Measurements from ENCODE around the gene ZDHHC18.
A peak's percentile ranks its signal among the peaks of the same experiment; 100 is the strongest.
"Not testable (repeated sequence)": the region's sequence is repeated elsewhere in the genome, so short reads cannot be mapped to it uniquely, and the experiment has no call there.

The ZDHHC18 gene

DNA sequence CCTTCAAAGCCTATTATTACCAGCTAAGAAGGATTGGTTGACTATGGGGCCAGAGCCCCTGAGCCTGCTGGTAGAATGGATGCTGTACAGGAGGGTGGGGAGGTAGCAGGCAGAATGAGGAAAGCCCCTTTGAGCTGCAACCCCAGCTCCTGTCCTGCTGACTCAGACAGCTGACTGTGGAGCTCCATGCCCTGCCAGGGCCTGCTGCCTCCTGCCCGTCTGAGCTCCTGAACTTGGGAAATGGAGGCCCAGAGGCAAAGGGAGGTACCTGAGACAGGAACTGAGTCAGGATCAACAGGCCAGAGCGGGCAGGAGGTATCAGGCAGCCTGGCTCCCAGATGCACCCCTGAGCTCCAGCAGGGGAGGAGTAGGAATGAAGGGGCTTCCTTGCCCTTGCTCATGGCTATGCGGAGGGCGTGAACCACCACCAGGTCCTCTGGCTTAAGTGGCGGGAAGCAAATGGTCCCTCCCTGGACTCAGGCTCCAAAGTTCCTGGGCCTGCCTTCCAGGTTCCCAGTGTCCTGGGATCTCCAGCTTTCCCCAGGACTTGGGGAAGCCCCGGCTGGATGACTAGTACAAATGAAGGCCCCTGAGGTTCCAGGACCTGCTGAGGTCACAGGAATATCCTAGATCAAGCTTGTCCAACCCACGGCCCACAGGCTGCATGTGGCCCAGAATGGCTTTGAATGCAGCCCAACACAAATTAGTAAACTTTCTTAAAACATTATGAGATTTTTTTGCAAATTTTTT, 32.6 kb downstream of the ZDHHC18 start:
- no peak for DNase-seq

GRCh38 chr1:26861286-26861701, 34.8 kb downstream of the ZDHHC18 start:
- no peak for DNase-seq

GRCh38 chr1:26861889-26862378, 35.4 kb downstream of the ZDHHC18 start:
- peak; percentile 31 for DNase-seq

GRCh38 chr1:26862781-26863684, 36.5 kb downstream of the ZDHHC18 start, which contains the start of gene SFN:
Gene SFN, plus strand, starts transcription at chr1:26863149. Its CDS starts 64 bp downstream, at chr1:26863213.
- peak; percentile 98 for DNase-seq

GRCh38 chr1:26863685-26864077, 37.2 kb downstream of the ZDHHC18 start:
- DNase-seq, result no peak

- peak; percentile 99 for DNase-seq
Observed at GRCh38 chr1:26864610-26865480, 38.4 kb downstream of the ZDHHC18 start.

GRCh38 chr1:26873097-26873496, 46.6 kb downstream of the ZDHHC18 start:
- not testable (repeated sequence) for DNase-seq

- DNase-seq, result no peak
Observed at GRCh38 chr1:26874896-26875295, 48.4 kb downstream of the ZDHHC18 start.

DNA sequence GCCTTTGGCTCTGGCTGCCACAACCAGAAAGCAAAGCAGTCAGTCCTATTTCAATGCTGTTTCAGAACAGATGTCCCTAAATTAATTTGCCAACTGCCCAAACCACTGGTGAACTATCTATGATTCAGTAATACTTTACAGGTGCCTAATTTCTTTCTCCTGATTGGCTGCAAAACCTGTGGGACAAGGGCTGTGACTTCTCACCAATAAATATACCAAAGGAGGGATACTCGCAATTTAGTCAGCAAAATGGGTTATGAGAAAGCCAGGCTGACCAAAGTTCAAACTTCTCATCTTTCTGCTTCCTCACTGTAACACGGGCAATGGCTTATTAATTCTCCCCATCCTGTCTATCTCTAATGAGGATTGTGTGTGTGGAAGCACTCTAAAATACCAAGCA, 50.8 kb downstream of the ZDHHC18 start:
- DNase-seq, result no peak

DNA sequence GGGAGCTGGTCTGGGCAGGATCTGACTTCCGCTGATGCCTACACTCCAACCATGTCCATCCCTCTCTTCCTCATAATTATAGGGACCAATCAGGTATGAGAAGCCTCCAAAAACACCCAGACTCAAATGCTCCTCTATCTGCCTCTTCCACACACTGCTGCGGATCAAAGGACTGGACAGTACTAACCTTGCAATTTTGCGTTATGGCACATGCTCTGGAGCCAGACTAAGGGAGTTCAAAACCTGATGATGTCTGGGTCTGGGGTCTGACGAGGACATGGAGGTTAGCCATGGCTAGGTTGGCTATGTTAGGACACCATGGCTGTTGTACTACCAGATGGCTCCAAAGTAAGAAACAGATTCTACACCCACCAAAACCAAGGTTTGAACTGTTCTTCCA, 53.3 kb downstream of the ZDHHC18 start:
- DNase-seq, result no peak

DNA sequence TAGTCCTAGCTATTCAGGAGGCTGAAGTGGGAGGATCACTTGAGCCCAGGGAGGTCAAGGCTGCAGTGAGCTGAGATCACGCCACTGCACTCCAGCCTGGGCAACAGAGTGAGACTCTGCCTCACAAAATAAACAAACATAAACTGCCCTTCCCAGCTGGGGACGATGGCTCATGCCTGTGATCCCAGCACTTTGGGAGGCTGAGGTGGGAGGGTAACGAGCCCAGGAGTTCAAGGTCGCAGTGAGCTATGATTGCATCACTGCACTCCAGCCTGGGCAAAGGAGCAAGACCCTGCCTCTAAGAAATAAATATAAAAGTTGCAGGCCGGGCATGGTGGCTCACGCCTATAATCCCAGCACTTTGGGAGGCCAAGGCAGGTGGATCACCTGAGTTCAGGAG, 55.1 kb downstream of the ZDHHC18 start:
- not testable (repeated sequence) for DNase-seq

DNA sequence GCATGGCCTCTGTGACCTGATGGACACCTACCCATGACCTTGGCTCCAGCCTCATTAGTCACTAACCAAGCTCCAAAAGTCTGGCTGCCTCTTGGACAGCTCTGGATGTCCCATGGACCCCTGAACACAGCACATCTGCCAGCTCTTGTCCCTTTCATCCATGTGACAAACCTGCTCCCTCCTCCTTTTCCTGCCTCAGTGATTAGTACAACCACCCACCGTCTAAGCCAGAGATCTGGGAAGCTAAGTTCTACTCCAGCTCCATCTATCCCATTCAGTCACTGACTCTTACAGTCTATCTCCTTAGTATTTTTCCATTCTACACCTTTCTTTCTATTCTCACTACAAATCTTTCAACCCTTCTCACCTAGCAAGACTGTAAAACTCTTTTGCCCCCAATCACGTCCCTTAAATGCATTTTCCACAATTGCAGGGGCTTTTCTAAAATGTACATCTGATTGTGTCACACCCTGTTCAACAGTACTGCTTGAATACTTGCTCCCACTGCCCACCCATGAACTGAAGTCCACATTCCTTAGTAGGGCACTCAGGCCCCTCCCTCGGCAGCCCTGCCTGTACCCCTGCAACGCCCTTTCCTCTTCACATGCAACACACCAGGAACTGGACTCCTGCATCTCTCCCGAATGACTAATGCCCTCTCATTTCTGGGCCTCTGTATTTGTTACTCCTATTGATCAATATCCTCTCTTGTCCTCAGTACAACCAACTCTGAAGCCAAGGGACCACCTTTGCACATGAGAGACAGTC, 56.4 kb downstream of the ZDHHC18 start:
- no peak for DNase-seq

DNA sequence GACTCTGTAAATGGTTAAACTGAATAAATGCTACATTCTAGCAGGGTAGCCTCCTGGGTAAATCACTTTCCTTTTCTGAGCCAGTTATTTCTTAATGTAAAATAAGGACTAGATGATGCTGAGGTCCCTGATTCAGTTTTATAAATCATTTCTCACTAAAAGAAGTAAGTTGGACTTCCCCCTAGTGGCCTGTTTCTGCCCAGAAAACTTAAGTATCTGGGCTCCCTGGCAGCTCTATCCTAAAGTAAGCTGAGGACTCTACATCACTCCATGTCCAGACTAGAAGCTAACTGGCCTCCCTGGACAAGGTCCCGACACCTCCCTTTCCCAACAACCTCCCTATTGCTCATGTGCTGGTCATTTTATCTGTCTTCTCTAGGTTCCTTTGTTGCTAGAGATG, 60.6 kb downstream of the ZDHHC18 start:
- no peak for DNase-seq

DNA sequence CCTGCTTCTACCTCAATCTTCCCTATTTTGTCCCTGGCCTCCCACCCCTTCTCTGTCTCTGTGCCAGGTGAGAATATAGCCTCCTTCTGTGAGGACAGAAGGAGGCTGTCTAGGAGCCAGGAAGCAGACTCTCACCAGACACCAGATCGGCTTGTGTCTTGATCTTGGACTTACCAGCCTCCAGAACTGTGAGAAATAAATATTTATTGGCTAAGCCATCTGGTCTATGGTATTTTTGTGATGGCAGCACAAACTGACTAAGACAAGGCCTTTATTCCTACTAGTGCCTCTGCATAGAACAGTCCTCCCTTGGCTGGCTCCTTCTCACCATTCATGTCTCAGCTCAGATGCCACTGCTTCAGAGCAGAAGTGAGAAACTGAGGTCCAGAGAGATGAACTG, 61.7 kb downstream of the ZDHHC18 start:
- DNase-seq, result no peak

DNA sequence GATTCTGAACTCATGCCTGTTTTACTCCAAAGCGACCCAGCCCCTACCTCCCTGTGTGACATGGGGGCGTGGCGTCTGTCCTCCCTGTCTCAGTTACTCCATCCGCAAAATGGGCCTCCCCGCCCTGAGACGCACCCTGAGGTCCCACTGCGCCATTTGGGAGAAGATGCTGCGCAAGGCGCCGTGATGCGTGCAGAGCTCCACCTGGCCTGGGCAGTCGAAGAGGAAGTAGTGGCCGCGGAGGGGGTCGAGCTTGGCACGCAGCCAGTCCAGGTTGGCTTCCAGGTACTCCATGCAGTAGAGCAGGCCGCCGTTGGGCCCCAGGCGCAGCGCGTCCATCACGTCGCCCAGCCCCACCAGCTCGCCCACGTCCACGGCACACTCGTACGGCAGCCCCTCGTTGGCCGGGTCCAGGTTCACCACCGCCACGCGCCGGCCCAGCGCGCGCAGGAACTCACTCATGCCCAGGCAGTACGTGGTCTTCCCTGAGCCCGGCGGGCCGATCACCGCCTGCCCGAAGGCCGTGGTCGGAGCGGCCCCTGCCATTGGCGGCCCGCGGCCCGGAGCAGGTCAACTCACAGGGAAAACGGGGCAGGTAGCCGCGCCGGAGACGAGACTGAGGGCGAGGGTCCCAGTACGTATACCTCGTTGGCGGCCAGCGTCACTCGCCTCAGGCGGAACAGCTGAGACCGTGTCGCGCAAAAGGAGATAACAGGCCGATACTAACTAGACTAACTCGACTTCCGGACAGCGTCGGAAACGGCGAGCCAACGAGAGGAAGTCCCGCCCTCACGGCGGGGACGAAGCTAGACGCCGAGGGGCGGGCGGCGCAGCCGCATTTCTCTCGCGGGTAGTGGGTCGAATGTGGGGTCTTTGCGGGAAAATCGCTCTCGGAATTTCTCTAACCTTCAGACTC, 63.3 kb downstream of the ZDHHC18 start, which contains the start of gene GPN2:
TSS of gene GPN2 (minus strand) at position 733 of the 916 bp plus-strand sequence. CDS start at position 546, 187 bp downstream.
- peak; percentile 80 for DNase-seq

GRCh38 chr1:26890467-26890796, 63.9 kb downstream of the ZDHHC18 start:
- no peak for DNase-seq

GRCh38 chr1:26894263-26894662, 67.8 kb downstream of the ZDHHC18 start:
- DNase-seq, result no peak

DNA sequence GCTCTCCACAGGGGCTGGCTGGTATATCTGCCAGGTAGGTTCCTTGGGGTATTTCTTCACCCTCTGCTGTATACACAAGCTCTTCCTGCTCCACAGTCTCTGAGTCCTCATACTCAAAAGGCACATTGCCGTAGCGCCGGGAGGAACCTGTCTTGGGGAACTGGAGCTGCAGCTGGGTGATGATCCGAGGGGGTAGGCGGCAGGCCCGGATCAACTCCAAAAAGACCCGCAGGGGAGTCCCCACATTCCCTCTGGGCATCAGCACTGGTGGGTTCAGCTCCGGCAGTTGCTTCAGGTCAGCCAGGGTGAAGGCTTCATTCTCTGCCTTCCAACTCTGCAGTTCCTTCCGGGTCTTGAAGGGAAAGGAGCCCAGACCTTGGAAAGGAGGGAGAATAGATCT, 70.9 kb downstream of the ZDHHC18 start:
- no peak for DNase-seq

DNA sequence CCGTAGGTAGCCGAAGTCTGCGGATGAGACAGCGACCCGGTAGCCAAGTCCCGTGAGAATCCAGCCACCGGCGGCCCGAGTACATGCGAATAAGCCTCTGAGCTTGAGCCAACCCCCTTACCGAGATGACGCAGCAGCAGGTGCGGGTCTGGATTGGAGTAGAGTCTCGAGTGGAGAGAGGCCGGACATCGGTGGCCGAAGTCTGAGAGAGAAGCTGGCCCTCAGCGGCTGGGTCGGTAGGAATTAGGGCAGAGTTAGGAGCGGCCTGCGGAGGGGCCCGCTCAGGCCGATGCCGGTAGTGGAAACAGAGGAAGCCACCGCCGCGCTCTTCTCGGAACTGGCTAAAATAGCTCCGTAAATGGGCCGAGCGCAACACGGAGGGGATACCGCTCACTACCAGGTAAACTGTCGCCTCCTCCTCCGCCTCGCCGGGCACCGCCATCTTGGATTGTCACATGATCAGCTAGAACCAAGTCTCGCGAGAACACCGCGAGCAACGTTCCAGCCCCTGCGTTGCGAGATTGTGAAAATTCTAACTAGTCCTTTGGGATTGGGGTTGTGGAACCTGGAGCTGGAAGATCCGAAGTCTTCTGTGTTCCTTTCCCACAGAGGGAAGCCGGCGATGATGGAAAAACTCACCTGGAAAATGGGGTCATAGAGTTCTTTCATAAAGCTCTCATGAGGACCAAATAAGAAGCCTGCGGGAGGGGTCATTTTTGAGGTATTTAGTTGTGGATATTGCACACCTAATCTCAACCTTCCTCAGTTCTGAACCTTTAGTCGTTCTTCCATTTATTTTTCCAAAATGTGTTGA, 73.7 kb downstream of the ZDHHC18 start, which contains the start of gene GPATCH3:
TSS of gene GPATCH3 (minus strand) at position 467 of the 814 bp plus-strand sequence. CDS start at position 442, 25 bp downstream.
- peak; percentile 94 for DNase-seq

Measured in DMS153 (cell line).